Fibroblast of lung (primary cell): Measurements from ENCODE around the gene NDUFA11.

Experiments used
- EZH2 ChIP-seq: IDR thresholded peaks from 2 replicates; pipeline ENCODE4 v1.5.1; 2012; ENCODE audit warnings: low read length, control low read depth, mild to moderate bottlenecking; ENCODE audit errors: missing control alignments
- TF ChIP-seq, protein P1 (sequence below), 2 donors: IDR thresholded peaks in 1 of 2; conservative IDR thresholded peaks in 1 of 2; 1 replicate in 1 of 2; 2 replicates in 1 of 2; pipeline ENCODE4 v1.5.1; 2011 to 2012; ENCODE audit warnings: low read length in 2 of 2, control low read depth in 1 of 2, inconsistent platforms in 1 of 2, low read depth in 1 of 2, mild to moderate bottlenecking in 1 of 2

DNA sequence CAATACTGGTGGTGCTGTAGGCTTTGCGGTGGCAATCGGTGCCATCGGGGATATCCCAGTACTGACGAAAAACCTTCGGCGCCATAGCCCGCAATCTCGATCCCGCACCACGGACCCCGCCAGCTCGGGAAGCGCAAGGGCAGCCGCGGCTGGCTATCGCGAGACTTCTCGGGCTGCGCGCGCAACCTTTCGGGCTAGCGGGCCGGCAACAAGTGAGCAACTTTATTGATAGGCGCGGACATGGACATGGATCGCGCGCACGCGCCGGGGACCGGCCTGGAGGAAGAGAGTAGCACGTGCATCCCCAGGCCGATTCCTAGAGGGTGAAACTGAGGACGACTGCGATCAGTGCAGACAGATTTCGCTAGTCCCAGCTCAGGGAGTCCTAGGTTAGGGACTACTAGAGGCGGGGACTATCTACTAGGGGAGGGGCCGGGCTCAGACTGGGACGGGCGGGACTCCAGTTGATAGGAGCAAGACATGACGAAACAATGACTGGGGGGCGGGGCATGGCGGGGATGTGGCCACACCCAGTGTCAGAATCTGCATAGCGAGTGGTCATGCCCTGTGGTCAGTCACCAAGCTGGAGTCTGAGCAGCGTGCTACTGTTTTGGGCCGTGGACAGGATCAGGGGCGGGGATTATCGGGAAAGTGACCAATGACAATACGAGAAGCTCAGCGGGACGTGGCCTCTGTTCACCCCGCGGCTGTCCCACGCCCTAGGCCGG, at the start of gene NDUFA11:
- TF ChIP-seq, protein P1, sequence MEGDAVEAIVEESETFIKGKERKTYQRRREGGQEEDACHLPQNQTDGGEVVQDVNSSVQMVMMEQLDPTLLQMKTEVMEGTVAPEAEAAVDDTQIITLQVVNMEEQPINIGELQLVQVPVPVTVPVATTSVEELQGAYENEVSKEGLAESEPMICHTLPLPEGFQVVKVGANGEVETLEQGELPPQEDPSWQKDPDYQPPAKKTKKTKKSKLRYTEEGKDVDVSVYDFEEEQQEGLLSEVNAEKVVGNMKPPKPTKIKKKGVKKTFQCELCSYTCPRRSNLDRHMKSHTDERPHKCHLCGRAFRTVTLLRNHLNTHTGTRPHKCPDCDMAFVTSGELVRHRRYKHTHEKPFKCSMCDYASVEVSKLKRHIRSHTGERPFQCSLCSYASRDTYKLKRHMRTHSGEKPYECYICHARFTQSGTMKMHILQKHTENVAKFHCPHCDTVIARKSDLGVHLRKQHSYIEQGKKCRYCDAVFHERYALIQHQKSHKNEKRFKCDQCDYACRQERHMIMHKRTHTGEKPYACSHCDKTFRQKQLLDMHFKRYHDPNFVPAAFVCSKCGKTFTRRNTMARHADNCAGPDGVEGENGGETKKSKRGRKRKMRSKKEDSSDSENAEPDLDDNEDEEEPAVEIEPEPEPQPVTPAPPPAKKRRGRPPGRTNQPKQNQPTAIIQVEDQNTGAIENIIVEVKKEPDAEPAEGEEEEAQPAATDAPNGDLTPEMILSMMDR (conservative IDR thresholded peaks at IDR 0.05 in 1 of 2, IDR thresholded peaks at IDR 0.05 in 1 of 2; ENCODE audit: low read depth in 1 of 2, low read length in 2 of 2): no peak
- no peak for TF ChIP-seq EZH2
